ENCODE measurements around the gene RBM33.

DNA sequence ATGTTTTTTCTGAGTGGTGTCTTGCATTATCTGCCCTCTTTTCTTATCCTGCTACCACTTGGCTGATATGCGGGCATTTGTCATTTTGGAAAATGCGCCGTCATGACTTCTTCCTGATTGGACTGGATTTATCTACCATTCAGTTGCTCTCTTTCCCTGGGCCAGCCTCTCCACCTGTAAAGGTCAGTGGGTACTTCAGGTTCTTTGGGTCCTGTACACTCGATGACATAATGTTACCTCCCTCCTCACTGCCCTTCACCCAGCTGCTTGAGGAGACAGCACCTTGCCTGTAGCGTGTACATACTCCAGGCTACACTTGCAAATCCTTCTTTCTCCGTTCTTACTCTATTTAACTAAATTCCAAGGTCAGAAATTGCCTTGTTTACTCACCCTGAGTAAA, 83.7 kb downstream of the RBM33 start:
- TF ChIP-seq EZH2 (IDR thresholded peaks at IDR 0.05; ENCODE audit: insufficient read depth, poor library complexity, severe bottlenecking) = no peak
- no peak for TF ChIP-seq EZH2phosphoT487 (IDR thresholded peaks at IDR 0.05; ENCODE audit: insufficient read depth, low read depth)
